Measurements from ENCODE around the gene LGI4.

LGI4 gene

GRCh38 chr19:35134601-35135242 lies at the start of gene LGI4:
LGI4 (minus strand) TSS chr19:35135059; CDS start chr19:35134680, 379 bp downstream.
- TF ChIP-seq CTCF (conservative IDR thresholded peaks at IDR 0.05) = no peak
- no peak within 1 kb of the TSS for H3K27ac ChIP-seq

- H3K27ac ChIP-seq = no peak overlapping the region
- no peak for TF ChIP-seq CTCF (conservative IDR thresholded peaks at IDR 0.05)
These were observed 49.4 kb upstream of the LGI4 start for GRCh38 chr19:35184267-35184666.

- TF ChIP-seq CTCF (conservative IDR thresholded peaks at IDR 0.05) = no peak
- no peak overlapping the region for H3K27ac ChIP-seq
These were observed 46.5 kb upstream of the LGI4 start for GRCh38 chr19:35181387-35181786.

- no peak overlapping the region for H3K27ac ChIP-seq
- TF ChIP-seq CTCF (conservative IDR thresholded peaks at IDR 0.05) = no peak
These were observed 45.0 kb upstream of the LGI4 start for GRCh38 chr19:35179830-35180229.

GRCh38 chr19:35178701-35179100 lies 43.8 kb upstream of the LGI4 start:
- H3K27ac ChIP-seq = no peak overlapping the region
- no peak for TF ChIP-seq CTCF (conservative IDR thresholded peaks at IDR 0.05)

- TF ChIP-seq CTCF (conservative IDR thresholded peaks at IDR 0.05) = no peak
- H3K27ac ChIP-seq = no peak overlapping the region
These were observed 42.8 kb upstream of the LGI4 start for GRCh38 chr19:35177377-35178274.

GRCh38 chr19:35176181-35176570 lies 41.3 kb upstream of the LGI4 start:
- no peak for TF ChIP-seq CTCF (conservative IDR thresholded peaks at IDR 0.05)

More at GRCh38 chr19:35176181-35176570, 41.3 kb upstream of the LGI4 start:
- H3K27ac ChIP-seq = no peak overlapping the region
